Effector CD4-positive, alpha-beta T cell (primary cell): ENCODE results near the gene NDUFA7.

ENCODE experiments used
- DNase-seq: peaks from one replicate; pipeline ENCODE4 v3.0.0-alpha.2; 2020

Gene NDUFA7

DNA sequence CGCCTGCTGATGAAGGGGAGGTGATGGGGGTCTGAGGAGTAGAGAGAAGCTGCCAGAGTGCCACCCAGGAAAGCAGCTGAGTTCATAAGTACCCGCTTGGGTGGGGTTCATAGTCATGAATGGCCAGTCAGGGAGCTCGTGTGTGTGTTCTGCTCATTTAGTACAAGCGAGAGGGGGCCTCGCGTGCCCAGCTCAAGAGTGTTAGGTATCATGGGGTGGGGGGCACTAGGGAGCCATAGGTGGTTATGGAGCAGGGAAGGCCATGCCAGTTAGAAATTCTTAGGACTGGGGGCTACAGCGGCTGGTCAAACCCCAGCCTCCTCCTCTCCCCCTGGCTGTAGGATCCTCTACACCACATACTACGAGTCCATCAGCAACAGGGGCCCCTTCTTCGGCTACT, 59.8 kb downstream of the NDUFA7 start:
- no peak for DNase-seq
